GM18858 (cell line): ENCODE data around the gene BCLAF1.

Experiments used
- ATAC-seq: cut with Tn5 transposase; IDR thresholded peaks from one replicate; pipeline ENCODE4 v1.9.1; 2021; ENCODE audit not compliant: unreplicated experiment

The BCLAF1 gene

GRCh38 chr6:136289579-136290409 is at the start of gene BCLAF1:
Gene BCLAF1 (minus strand): TSS chr6:136289846. CDS start chr6:136279866, 9,980 bp downstream.
- ATAC-seq, result peak; percentile 89

GRCh38 chr6:136338486-136338885 is 48.8 kb upstream of the BCLAF1 start:
- ATAC-seq, result no peak

DNA sequence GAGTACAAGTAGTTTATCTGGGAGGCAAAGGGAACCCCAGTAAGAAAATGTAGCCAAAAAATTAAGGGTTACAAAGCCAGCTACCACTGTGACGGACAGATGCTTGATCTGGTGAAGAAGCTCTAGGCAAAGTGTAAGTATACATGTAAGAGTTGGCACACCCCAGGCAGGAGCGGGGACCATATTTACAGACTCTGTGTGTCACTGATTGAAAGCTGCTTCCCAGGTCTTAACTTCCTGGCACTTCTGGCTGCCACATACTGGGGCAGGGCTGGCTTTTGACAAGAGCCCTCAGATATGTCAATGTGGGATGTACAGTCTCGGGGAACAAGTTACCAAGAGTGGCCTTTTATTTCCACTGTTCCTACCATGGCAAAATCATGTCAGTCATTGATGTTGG is 48.0 kb upstream of the BCLAF1 start:
- no peak for ATAC-seq

DNA sequence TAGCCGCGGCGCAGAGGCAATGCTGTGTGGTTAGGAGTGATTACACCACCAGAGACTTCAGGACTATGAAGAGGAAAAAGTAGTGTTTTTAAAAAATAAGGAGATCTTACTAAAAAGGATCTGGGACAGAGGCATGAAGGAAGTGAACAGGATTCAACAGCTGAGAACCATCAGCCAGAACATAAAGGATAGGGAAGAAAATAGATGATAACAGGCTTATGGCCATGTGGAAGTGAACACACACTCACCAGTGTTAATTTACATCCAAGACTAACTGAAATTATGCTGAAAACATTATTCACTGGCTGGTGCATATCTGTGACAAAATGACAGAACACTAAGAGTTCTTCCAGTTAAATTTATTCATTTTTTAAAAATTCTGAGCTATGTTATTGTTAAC is 47.5 kb upstream of the BCLAF1 start:
- no peak for ATAC-seq

- ATAC-seq, result no peak
Observed at GRCh38 chr6:136335736-136336363, 46.2 kb upstream of the BCLAF1 start.

GRCh38 chr6:136334853-136335252 is 45.2 kb upstream of the BCLAF1 start:
- ATAC-seq, result no peak

DNA sequence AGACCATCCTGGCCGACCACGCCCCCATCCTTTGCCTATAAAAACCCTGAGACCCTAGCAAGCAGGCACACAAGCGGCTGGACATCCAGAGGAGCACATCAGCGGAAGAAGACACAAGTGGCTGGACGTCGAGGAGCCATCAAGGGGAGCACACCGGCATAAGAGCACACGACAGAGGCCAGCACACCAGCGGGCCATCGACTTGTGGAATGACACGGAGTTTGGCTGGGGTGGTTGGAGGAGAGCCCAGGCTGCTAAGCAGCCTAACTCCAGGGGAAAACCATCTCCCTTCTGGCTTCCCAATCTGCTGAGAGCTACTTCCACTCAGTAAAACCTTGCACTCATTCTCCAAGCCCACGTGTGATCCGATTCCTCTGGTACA is 44.8 kb upstream of the BCLAF1 start:
- ATAC-seq, result no peak

- no peak for ATAC-seq
Observed at GRCh38 chr6:136333824-136334464, 44.3 kb upstream of the BCLAF1 start.

DNA sequence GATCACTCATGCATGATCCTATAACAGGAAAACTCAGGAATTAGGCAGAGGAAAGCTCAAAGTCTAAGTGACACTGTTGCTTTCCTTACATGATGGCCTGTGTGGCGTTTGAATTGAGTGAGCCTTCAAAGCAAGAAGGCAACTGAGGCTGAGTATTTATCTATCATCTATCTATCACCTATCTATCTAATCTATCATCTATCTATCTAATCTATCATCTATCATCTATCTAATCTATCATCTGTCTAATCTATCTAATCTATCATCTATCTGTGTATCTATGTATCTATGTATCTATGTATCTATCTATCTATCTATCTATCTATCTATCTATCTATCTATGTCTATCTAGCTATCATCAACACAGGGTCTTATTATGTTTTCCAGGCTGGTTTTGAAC is 41.8 kb upstream of the BCLAF1 start:
- no peak for ATAC-seq

DNA sequence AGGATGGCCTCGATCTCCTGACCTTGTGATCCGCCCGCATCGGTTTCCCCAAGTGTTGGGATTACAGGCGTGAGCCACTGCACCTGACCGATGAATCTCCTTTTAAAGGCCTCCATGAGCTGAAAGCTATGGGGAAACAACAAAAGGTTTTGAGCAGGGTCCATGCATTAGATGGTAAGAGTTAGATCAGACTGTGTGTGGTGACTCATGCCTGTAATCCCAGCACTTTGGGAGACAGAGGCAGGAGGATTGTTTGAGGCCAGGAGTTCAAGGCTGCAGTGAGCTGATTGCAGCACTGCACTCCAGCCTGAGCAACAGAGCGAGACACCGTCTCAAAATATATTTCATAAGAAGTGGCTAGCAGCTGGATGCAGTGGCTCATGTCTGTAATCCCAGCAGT is 41.0 kb upstream of the BCLAF1 start:
- no peak for ATAC-seq

DNA sequence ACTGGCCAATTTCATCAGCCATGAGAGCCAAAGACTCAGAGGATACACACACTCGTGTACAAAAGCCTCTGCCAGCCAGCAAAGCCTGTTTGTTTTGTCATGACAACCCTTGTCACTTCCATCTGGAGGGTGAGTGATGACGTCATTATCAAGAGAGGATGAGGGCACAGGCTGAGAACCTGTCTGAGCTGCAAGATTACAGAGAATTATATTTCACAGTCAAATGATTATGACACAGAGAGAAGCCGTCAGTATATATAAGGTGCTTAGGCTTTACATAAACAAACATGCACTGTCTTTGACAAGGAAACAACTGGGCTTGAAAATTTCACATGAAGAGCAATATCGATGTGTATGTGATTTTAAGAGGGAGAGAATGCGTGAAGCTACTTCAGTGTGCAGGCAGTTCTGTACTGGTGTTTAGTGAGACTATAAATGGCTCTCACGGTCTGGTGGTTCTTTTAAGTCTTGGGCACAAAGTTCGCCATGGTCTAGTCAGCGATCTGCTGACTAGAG is 36.5 kb upstream of the BCLAF1 start:
- no peak for ATAC-seq

- ATAC-seq, result no peak
Observed at GRCh38 chr6:136324686-136325380, 35.2 kb upstream of the BCLAF1 start.

DNA sequence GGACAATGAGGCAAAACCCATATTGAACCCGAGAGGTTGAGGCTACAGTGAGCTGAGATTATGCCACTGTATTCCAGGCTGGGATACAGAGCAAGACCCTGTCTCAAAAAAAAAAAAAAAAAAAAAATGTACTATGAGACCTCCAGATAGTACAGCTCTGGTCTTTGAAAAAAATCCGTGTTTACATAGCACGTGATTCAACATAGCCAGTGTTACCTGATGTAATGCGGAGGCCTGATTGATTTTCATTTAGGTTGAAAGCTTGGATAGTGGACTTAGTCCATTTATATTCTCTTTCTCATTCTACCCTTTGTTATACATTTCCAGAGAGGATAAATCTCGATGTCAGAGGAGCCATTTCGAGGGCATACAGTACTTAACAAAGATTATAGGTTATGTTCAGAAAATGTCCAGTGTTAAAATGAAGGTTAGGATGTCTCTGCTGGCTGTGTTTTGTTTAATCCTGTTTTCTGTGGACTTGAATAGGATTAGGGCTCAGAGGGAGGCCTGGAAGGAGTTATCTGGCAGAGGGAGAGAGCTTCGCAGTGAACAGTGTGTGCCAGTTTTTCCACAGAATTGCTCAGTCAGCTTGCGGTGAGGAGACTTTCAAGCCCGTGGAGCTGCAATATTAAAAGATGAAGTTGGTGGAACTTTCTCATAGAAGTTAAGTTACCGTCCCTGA is 33.9 kb upstream of the BCLAF1 start:
- no peak for ATAC-seq

DNA sequence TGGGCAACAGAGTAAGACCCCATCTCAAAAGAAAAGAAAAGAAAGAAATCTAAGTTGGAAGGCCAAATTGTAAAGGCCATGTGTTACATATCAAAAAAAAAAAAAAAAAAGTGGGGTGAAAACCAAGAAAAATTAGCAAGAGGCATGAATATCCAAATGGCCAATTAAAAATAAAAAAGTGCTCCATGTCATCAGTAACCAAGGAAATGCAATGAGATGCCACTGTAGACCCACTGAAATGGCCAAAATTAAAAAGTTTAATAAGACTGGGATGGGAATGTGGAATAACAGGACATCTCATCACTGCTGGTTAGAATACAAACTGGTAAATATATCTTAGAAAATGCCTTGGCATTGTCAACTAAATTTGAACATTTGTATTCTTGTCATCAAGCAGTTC is 30.1 kb upstream of the BCLAF1 start:
- no peak for ATAC-seq

DNA sequence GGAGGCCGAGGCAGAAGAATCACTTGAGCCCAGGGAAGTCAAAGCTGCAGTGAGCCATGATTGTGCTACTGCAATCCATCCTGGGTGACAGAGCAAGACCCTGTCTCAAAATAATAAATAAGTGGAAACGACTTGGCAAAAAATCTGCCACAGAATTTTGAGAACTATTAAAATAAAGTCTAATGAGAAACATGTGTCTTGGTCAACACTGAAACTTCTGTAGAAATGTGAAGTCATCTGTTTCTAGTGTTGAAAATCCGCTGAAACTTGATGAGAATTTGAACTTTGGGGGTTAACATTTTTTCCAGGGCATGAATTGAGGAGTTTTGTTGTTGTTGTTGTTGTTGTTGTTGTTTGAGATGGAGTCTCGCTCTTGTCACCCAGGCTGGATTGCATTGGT is 29.0 kb upstream of the BCLAF1 start:
- ATAC-seq, result no peak

- ATAC-seq, result no peak
Observed at GRCh38 chr6:136317971-136318370, 28.3 kb upstream of the BCLAF1 start.

DNA sequence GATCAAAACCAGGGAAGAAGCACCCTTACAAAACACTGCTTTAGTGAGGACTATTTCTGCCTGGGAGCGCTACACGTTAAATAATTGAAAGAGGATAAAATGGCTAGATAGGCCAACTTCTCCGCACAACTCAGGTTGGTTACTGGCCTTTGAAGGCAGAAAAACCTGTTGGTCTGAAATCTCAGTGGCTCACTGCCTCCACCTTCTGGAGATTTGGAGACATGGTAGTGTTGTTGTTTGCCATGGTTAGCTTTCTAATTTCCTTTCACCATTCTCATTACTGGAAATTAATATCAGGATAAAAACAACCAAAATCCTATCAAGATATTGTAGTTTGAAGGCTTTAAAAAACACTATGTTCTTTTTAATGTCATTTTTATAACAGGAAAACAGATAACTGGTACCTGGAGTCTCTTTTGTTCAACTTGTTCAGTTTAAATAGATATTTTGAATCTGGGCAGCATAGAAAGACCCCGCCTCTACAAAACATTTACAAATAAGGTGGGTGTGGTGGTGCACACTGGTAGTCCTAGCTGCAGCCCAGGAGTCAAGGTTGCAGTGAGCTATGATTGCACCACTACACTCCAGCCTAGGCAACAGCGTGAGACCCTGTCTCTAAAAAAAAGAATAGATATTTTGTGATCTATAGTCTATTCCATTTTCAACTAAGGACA is 27.5 kb upstream of the BCLAF1 start:
- ATAC-seq, result no peak

GRCh38 chr6:136315594-136315993 is 25.9 kb upstream of the BCLAF1 start:
- no peak for ATAC-seq

DNA sequence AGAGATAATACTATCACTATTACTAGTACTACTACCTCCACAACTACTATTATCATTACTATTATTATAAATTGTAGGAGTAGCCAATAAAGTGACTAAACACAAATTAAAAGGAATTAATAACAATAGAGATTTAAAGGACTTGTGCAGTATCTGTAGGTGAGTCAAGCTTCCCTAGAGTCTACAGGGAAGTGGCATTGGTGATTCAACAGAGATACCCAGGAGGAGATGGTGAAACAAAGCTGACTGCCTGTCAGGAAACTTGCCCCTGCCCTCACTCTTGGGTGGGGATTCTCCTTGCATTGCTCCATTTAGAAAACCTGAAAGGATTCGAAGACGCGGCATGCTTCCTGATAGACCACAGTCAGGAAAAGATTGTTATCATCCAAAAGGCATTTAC is 23.3 kb upstream of the BCLAF1 start:
- no peak for ATAC-seq

GRCh38 chr6:136309729-136310311 is 20.2 kb upstream of the BCLAF1 start:
- no peak for ATAC-seq
